SW 1271 (cell line): ENCODE data around the gene DYTN.

Experiments
- DNase-seq, 2 experiments: peaks; one replicate each; lab custom pipeline; 2025; lab: John Stamatoyannopoulos, UW

The DYTN gene

DNA sequence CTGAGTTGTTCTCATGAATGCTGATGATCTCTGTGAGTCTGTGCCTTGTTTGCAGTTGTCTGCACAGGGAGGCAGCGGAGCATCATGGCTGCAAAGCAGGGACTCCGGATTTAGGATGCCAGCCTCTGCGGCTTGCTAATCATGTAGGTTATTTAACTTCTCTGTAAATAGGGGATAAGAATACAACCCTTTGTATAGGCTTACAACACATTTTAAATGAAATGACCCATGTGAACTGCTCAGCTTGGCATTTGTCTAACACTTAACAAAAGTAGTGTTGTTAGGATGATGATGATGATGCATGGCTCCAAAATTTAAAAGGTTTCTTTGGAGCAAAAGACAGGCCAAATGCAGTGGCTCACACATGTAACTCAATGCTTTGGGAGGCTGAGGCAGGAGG is 19.4 kb downstream of the DYTN start:
- no peak for DNase-seq

DNA sequence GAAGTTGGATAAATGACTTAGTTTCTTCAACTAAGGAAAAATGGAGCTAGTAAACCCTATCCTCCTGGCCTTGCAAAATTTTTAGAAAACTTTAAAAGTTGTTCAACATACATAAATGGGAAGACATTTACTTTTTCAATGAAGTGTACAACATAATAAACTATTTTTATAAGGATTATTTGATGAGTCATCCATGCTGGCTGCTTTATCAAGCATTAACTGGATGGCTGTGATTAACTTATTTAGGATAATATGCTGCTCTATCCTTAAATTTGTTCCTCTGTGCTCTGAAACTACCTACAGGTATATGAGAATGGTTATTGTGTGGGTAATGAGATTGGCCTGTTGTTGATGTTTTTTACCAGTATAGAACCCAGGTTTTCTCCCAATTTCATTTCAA is 21.3 kb downstream of the DYTN start:
- DNase-seq = no peak

DNA sequence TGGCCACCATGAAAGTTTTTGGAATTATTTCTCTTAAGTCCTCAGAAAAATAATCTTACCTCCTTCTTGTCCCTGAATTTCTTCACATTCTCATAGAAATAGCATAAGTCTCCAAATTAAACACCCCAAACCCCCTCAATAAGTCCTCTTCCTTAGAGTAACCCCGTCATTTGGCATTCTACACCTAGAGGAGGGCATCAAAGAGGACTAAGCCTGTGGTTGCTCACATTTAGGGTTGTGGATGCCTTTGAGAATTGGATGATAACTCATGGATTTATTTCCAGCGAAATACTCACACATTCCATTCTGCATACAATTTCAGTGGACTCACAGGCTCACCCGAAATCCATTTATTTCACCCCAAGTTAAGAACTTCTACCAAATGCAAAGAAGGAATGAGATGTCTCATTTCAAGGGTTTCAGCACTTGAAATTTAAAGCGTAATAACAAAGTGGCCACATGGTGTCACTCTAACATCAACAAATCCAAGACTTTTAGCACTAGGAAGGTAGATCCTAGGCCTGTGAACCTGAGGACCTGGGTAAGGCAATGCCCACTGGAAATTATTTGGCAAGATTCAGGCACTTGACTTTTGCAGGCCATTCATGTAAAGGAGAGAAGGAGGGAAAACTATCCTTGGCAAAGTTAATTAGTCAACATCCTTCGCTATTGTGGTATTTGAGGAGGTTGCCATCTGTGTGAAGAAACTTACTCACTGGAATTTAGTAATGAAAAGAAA is 24.6 kb downstream of the DYTN start:
- DNase-seq = peak; percentile 8 to 48

DNA sequence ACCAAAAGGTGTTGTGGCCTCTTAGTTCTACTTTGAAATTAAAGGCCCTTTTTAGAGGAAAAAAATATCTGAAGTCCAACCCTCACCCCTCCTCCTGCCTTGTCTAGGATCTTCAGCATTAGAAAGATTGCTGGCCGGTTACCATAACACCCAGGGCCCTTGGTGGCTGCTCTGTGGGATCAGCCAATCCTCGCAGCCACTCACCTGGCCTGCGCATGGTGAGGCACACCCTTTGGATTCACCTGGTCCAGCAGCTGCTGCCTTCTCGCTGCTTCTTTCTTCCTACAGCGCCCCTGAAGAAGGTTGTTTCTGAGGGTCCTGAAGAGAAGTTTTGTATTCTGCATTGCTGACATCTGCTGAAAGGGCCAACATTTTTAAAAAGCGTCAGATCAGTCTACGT is 25.2 kb downstream of the DYTN start:
- no peak for DNase-seq

DNA sequence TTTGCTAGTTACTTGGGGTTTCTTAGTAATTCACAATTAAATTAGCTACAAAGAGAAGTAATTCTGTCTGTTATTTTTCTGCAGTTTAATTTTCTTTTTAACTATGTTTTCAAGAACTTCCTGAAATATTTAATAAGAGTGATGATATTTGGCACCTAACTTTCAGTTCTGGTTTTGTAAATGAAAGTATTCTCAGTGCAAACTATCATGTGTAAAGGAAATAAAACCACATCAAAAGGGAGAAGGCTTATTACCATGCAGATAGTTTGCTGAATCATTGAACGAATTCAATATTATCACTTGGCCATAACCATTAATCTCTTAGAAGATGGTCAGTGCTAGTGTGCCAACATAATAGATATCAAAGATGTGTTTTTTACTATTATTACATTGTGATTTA is 29.2 kb downstream of the DYTN start:
- DNase-seq = no peak

DNA sequence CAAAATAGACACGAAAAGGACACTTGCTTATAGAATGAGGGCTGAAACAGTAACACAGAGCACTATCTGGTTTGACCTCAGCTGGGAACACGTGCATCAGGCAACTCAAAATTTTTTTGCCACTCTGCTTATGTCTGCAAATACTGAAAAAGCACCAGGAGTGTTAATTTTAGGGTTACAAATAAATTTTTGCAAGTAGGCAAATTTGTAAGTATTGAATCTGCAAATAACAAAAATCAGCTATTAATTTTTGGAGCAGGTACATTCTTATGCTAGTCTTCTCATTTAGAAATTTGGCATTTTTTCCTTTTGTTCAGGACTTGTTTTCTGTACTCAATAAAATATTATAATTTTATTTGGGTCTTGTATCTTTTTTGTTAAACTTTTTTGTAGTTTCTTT is 29.7 kb downstream of the DYTN start:
- no peak for DNase-seq

DNA sequence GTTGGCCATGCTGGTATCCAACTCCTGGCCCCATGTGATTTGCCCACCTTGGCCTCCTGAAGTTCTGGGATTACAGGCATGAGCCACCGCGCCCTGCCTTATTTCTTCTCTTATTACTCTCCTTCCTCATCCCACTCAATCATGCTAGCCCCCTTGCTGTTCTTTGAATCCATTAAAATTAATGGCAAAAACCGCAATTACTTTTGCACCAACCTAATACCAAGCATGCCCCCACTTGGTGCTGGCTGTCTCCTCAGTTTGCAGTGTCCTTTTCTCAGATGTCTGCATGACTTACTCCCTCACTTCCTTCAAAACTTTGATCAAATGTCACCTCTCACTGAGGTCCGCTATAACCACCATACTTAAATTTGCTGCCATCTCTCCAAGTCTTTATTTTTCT is 34.6 kb downstream of the DYTN start:
- DNase-seq = no peak

DNA sequence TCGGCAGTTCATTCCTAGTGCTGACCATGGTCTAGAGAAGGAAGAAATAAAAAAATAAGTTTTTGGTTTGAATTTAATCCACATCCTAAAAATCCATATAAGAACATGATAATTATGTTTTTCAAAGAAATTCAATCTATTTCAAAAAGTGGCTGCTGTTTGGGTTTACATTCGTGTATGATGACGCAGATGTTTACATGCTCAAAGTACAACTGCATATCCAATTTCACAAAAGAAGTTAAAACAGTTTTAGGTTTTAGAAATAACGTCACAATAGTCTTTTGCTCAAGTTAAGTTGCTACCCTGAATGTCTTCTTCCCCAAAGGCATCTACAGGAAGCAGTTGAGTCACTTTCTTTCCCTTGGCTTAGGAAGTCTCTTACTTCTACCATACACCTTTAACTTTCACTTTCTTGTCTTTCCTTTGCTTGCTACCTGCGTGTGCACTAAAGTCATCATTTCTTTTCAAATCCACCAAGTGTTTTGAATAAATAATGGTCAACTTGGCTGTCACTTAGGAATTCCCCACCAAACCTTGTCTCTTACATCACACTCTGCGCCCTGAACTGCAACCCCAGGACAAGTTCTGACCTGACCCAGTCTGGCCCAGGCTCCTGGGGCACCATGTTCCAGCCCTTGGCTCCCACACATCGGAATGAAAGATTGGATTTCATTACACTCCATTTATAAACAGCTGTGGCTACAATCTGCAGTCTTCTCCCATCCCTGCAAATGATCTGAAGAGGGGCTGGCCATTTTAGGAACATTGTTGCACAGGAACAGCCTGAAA is 47.5 kb downstream of the DYTN start:
- no peak for DNase-seq

DNA sequence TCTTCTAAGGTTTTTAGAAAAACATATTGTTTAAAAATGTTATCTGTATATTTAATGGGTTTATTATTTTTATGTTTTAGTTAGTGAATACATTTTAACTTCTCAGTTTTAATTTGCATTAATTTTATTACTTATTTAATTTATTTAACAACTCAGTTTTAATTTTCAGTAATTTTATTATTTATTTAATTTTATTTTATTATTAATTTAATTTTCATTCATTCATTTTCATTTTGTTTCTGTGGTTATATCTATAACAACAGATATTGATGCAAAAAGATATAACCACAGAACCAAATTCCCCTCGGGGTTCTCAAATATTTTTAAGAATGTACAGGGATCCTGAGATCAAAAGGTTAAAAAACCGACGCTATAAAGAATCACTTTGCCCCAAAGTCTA is 52.9 kb downstream of the DYTN start:
- no peak for DNase-seq

DNA sequence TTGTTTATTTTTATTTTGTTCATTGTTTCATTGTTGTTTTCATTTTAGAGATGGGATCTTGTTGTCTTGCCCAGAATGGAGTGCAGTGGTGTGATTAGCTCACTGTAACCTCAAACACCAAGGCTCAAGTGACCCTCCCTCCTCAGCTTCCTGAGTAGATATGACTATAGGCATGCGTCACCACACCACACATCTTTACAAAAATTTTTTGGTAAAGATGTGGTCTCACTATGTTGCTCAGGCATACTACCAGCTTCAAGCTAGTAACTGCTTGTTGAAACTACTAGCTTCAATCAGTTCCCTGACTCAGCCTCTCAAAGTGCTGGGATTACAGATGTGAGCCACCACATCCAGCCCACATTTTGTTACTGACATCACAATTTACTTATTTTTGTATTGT is 61.1 kb downstream of the DYTN start:
- no peak for DNase-seq

DNA sequence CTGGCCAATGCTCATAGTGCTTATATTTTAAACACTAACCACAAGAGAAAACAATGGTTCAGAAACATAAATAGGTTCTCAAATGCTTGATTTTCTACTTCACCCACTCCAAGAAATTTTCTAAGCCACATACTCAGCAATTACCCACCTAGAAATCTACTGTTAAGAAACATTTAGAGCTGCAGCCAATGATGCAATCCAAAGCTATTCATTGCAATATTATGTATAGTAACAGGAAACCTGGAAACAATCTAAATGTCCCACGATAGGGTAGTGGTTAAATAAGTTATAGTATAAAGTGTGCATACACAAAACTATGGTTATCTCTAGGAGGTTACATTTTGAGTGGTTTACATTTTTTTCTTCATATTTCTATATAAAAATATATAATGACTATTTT is 70.2 kb downstream of the DYTN start:
- DNase-seq = no peak

DNA sequence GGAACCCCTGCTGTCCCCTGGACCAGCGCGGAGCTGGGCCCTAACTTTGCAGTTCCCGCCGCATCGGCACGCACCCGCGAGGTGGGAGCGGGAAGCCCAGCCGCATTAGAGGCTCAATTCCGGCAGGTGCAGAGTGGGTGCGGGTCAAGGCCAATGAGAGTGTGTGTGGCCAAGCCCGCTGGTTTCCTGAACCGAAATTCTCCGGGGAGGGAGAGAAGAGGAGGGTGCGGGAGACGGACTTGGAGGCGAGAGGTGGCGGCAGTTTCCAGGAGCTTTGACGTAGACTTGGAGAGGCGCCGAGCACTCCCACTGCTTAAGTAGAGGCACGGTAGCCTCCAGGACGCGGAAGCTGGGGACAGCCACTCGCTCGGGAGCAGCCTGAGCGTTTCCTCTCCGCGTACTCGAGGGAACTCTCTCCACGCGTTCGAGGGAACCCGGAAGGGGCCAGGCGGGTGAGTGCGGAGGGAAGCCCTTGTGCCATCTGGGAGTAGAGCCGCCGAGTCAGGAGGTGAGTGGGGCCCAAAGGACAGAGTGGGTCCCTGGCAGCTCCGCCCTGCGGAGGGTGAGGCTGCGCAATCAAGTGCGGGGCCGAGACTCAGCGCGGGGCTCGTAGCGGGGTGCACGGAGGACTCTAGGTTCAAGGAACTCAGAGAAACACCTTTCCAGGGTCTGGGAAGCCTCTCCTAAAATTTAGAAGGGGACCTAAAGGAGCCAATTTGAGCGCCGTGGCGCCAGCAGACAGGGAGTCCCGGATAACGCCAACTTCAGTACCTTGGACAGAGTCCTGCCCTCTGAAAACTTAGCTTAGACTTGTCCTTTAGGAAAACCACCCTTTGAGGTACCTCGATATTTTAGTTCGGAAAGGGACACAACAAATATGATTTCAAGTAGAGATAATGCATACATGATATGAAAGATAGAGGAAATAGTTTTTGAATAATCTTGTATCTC is 75.8 kb downstream of the DYTN start, which contains the start of gene FAM237A:
Gene FAM237A (plus strand): TSS at position 413 of the 951 bp plus-strand sequence. CDS start 1,750 bp downstream, outside the sequence.
- no peak for DNase-seq

DNA sequence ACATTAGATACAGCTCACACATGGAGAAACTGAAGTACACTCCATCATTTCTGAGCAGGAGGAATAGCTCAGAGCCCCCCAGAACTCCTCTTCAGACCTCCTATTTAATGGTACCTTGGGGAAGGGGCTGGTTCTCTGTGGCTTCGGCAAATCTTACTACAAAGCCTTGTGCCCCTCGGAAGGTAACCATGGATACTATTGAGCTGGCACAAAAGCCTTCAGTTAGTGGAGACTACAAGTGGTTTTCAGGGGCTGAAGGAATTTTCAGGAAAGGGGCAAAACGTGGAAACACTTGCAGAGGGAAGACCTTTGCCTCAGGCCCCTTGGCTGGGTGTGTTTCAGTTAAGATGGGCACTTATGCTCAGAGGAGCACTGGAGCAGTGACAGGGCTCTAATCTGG is 77.0 kb downstream of the DYTN start:
- no peak for DNase-seq

DNA sequence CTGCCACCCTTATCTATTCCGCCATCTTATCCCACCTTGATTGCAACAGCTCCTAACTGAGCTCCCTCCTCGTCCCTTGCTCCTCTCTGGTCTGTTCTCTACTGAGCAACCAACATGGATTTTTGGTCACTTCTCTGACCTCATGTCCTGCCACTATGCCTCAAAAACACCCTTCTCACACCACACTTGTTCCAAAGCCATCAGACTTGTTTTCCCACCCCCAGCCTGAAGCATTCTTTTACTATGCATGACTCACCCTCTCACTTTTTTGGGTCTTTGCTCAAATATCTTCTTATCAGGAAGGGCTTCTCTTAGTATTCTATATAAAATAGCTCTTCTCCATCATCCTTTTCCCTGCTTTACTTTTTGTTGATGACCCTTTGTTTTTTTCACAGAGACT is 78.6 kb downstream of the DYTN start:
- DNase-seq = no peak

DNA sequence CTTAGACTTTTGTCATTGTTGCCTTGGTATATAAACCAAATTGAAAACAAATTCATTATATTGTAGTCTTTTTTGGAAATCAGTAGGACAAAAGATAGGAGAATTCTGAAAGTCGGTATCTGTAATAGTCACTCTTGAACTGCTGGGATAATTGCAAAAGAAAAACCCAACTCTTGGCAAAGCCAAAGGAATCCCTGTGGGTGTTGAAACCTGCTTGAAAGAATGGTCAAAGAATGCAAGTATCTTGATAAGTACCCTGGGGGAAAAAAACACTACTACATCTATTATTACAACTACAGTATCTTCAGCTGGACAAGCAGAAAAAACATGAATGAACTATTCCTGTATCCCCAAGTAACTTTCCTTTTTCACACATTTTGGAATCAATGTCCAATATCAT is 83.2 kb downstream of the DYTN start:
- DNase-seq = no peak

DNA sequence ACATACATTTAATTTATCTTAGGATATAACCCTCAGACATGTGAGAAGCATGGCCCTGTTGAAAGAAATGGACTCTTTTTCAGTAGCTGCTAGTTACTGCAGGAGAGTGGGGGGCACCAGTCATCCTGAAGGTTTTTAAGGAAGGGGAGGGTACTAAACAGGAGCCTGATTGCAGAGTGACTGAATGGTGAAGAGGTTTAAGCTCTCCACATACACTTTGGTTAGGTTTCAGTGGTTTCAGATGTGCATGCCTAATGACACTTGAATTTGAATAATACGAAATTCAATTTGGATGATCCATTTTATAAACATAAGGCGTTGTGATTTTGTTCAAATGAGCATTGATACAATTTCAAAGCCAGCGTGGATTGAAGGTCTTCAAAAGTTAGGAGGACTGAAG is 86.9 kb downstream of the DYTN start:
- DNase-seq = no peak

DNA sequence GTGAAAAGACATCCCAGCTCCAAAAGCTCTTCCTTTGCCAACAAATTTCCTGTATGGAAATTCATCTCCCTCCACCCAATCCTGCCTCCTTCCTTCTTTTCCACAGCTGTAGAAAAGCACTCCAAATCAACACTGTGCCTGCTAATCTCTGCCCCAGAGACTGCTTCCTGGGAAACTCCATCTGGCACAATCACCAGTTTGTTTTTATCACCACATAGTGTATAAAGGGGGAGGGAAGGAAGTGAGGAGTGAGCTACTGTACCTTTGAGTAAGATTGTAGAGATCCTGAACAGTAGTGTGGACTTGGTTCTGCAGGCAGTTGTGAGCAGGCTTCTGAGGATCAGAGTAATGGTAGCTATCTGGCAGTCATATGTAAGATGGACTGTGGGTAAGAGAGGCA is 90.6 kb downstream of the DYTN start:
- no peak for DNase-seq

DNA sequence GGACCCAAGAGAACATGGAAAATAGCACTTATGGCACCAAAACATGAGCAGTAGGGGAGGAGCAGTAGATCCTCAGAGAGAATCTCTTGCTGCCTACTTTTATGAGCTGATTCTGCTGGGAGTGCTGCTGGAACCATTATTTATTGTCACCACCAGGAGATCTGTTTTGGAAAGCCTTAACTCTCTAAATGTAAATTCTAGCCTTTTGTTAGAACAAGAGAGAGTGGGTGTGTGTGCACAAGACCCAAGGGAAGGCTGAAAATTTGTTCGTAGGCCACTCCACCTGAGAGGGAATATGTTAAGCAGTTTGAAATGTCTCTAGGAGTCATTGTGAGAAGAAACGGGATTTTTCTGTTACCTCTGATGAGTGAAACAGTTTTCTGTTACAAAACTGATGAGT is 92.1 kb downstream of the DYTN start:
- no peak for DNase-seq

DNA sequence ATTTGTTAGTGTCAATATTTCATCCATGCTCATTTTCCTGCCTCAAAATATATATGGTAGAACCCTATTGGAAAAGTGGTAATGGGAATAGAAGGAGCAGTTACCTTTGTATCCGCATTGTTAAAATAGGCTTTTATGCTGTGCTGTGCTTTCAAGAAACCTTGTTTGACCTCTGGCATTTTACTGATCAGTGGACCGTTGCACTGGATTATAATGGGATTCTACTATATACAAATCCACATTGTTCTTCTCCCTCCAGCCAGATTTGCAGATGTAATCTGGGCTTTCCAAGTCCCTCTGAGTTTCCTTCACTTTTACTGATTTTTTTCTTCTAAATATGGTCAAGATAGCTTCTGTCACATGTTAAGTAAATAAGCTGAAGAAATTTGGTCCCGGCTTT is 99.2 kb downstream of the DYTN start:
- no peak for DNase-seq

DNA sequence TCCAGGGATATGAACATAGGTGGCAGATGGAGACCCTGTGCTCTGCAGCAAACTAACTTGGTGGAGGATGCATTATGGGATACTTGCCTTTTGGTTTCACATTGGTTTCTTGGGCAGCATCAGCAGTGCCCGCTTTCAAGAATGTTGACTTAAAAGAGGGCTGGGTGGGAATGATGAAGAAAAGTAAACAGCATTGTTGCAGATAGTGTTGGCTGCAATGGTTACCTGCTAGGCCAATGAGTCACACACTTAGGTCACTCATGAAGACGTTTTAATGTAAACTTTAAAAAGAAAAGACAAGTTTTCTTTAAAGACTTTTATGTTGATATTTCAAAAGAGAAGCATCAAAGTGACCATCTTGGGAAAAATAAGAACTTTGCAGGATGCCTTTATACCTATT is 102.0 kb downstream of the DYTN start:
- no peak for DNase-seq

DNA sequence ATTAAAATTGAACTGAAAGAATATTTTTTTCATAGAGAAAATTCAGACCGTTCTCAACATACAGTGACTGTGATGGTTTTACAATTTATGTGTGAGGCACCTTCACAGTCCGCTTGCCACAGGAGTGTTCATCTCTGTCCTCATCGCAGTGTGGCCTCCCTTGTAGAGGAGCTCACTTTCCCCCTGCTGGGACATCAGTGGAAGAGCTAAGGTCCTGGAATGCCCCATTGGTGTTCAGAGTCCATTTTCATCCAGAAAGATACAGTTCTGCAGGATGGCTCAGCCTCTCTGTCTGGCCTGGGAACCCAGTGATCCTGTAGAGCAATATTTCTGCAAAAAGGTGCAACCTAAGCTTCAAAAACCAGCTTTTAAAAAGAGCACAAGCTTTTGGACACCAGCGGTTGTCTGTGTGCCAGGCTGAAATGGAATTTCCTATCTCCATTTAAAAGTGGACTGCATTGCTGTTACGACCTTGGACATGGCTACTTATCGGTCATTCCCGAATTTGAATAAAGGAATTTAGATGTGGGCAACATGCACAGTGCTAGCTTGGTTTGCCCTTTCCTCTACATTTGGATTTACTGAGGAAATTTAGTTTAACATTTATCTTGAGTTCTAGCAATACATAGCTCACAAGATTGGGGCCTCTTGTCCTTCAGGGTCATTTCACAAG is 102.6 kb downstream of the DYTN start:
- DNase-seq = no peak

DNA sequence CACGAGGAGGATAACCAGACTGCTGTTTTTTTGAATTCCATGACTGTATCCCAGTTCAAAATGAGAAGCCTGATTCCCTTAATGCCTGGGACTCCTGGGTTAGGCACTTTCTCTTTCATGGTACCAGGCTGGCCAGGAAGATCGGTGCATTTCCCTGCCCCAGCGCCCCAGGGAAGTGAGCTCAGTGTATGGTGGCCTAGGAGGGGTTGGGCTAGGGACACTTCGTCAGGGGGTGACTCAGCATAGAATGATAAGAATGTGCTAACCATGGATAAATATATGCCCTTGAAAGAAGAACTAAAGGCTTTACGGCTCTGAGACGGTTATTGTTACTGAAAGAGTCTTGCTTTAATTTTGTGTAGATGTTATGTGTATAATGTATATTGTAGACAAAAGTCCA is 103.4 kb downstream of the DYTN start:
- no peak for DNase-seq
